ENCODE data around the gene GNGT1.

The GNGT1 gene

GRCh38 chr7:93877742-93878141 lies 28.6 kb upstream of the GNGT1 start:
- H3K27ac ChIP-seq = no peak overlapping the region
- no peak for TF ChIP-seq CTCF (conservative IDR thresholded peaks at IDR 0.05)
- no peak for TF ChIP-seq ZFX (IDR thresholded peaks at IDR 0.05)

- no peak overlapping the region for H3K27ac ChIP-seq
- TF ChIP-seq ZFX (IDR thresholded peaks at IDR 0.05) = no peak
- TF ChIP-seq CTCF (conservative IDR thresholded peaks at IDR 0.05) = no peak
These were observed 27.0 kb upstream of the GNGT1 start for GRCh38 chr7:93879356-93879755.

GRCh38 chr7:93882468-93882867 lies 23.9 kb upstream of the GNGT1 start:
- TF ChIP-seq ZFX (IDR thresholded peaks at IDR 0.05) = no peak
- TF ChIP-seq CTCF (conservative IDR thresholded peaks at IDR 0.05) = no peak
- H3K27ac ChIP-seq = no peak overlapping the region

GRCh38 chr7:93883078-93883916 lies 23.1 kb upstream of the GNGT1 start:
- H3K27ac ChIP-seq = no peak overlapping the region

GRCh38 chr7:93883917-93884345 lies 22.4 kb upstream of the GNGT1 start:
- H3K27ac ChIP-seq = no peak overlapping the region
- no peak for TF ChIP-seq ZFX (IDR thresholded peaks at IDR 0.05)
- no peak for TF ChIP-seq CTCF (conservative IDR thresholded peaks at IDR 0.05)

More at GRCh38 chr7:93883078-93883916, 23.1 kb upstream of the GNGT1 start:
- TF ChIP-seq ZFX (IDR thresholded peaks at IDR 0.05) (no peak), CTCF (conservative IDR thresholded peaks at IDR 0.05) (no peak)

- TF ChIP-seq CTCF (conservative IDR thresholded peaks at IDR 0.05) = no peak
- TF ChIP-seq ZFX (IDR thresholded peaks at IDR 0.05) = no peak
- no peak overlapping the region for H3K27ac ChIP-seq
These were observed 21.8 kb upstream of the GNGT1 start for GRCh38 chr7:93884541-93884940.

- no peak for TF ChIP-seq CTCF (conservative IDR thresholded peaks at IDR 0.05)
- TF ChIP-seq ZFX (IDR thresholded peaks at IDR 0.05) = no peak
- H3K27ac ChIP-seq = no peak overlapping the region
These were observed 17.1 kb upstream of the GNGT1 start for GRCh38 chr7:93889261-93889660.

Data from C4-2B (cell line).